Prostate gland (tissue), 2 donors: ENCODE measurements around the gene VASP. TPM values are rescaled to one million over a fixed set of nuclear protein-coding genes. Genes with fewer than 3 reads are reported as not detected.

Experiments used
- DNase-seq: peaks from one replicate; pipeline ENCODE4 v3.0.0-alpha.2; 2019; ENCODE audit warnings: low spot score
- H3K27ac ChIP-seq, 2 donors: fragments of 200-600 bp; sonication (generic); 2 replicates each; pipeline ENCODE4 v1.5.1; 2017 to 2019
- H3K27me3 ChIP-seq: fragments of 200-600 bp; sonication (generic); replicated peaks from 2 replicates; pipeline ENCODE4 v1.5.1; 2019; ENCODE audit not compliant: insufficient read depth
- H3K36me3 ChIP-seq, 2 donors: fragments of 200-600 bp; sonication (generic); 1 replicate in 1 of 2; 2 replicates in 1 of 2; pipeline versions ENCODE4 v1.5.1 to v1.8.1; 2017 to 2019
- H3K4me1 ChIP-seq: fragments of 200-600 bp; sonication (generic); replicated peaks from 2 replicates; pipeline ENCODE4 v1.5.1; 2019
- H3K4me3 ChIP-seq, 2 donors: fragments of 200-600 bp; sonication (generic); 2 replicates each; pipeline ENCODE4 v1.5.1; 2017 to 2019
- H3K9me3 ChIP-seq: fragments of 200-600 bp; sonication (generic); 2 replicates; pipeline ENCODE4 v1.5.1; 2017
- CTCF ChIP-seq, 4 experiments: fragments of 200-600 bp in 2 of 4; fragments of 450-650 bp in 2 of 4; sonication (generic) in 2 of 4; IDR thresholded peaks; 1 replicate in 3 of 4; 2 replicates in 1 of 4; pipeline ENCODE4 v1.5.1; 2016 to 2019; ENCODE audit warnings: antibody characterized with exemption in 4 of 4, mild to moderate bottlenecking in 2 of 4, moderate library complexity in 2 of 4
- POLR2A ChIP-seq: fragments of 450-650 bp; IDR thresholded peaks from one replicate; pipeline ENCODE4 v1.6.1; 2016; ENCODE audit warnings: antibody characterized with exemption, mild to moderate bottlenecking
- POLR2AphosphoS5 ChIP-seq: sonication (generic); formaldehyde crosslinking; IDR thresholded peaks from one replicate; pipeline ENCODE4 v1.6.1; 2017; ENCODE audit warnings: antibody characterized with exemption
- WGBS: methylation state at CpG from one replicate; pipeline ENCODE4 v1.1.5; 2018; 5-methylcytosine and 5-hydroxymethylcytosine counted together
- intact Hi-C: fragments of 100-400 bp; cut with DNase I; formaldehyde crosslinking; loops from one replicate; pipeline ENCODE4 v1.14.2; 2022
- total RNA-seq, 2 donors: library from RNA; depleted of rRNA; stranded (reverse); fragments of >200 nt; gene quantifications; one replicate each; pipeline ENCODE4 v1.1.0, GENCODE V29; 2016

The VASP gene
- total RNA-seq, 2 donors from 2014 or later = 82.7 to 119 TPM

GRCh38 chr19:45500918-45501729, 6.2 kb upstream of the VASP start:
- TF ChIP-seq POLR2AphosphoS5 (no peak), POLR2A (no peak), CTCF (IDR thresholded peaks at IDR 0.05) (no peak)
- intact Hi-C loops = no loop called here
- H3K9me3 ChIP-seq = no peaks in the 10 kb centered on the region
- no peak overlapping the region for H3K4me3 ChIP-seq
- H3K27me3 ChIP-seq = no peaks in the 10 kb centered on the region
- H3K4me1 ChIP-seq = no peaks in the 10 kb centered on the region
- no peaks in the 10 kb centered on the region for H3K36me3 ChIP-seq
- DNase-seq = no peak
- 82% methylated on average over 8 of the region's 8 CpGs for WGBS
- H3K27ac ChIP-seq = no peak overlapping the region

DNA sequence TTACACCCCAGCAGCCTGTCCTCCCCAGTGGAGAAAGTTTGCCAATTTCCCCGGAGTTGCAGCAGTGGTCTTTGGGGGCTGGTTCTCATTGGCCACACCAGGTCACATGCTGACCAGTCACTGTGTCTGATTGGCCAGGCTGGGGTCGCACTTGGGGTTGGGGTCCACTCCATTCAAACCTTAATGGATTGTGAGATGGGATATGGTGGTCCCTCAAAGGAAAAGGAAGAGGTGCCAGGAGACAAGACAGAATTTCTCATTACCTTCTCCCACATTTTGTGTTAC, 5.6 kb upstream of the VASP start:
- TF ChIP-seq CTCF (IDR thresholded peaks at IDR 0.05) (no peak), POLR2A (no peak), POLR2AphosphoS5 (no peak)
- Histone ChIP-seq H3K27ac (no peak overlapping the region), H3K4me3 (no peak overlapping the region), H3K4me1 (no peaks in the 10 kb centered on the region), H3K36me3 (no peaks in the 10 kb centered on the region), H3K9me3 (no peaks in the 10 kb centered on the region), H3K27me3 (no peaks in the 10 kb centered on the region)
- intact Hi-C loops = no loop called here
- no peak for DNase-seq
- 71% methylated on average over 2 of the region's 2 CpGs for WGBS

DNA sequence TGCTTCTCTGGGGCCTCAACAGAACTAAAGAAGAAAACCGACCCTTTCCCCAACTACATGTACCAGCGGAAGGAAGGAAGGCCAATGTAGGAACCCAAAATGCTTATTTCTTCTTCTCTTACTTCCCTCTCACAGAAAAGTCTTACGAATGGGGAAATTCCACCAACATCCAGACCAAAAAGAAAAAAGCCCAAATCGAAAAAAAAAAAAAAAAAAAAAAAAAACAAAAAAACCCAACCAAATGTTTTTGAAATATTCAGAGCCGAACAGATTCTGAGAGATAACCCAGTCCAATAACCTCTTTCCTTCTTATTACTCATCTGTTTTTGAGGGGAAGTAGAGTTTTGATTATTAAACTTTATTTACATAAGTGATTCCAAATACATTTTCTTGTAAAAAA, 5.2 kb upstream of the VASP start:
- Histone ChIP-seq H3K9me3 (no peaks in the 10 kb centered on the region), H3K4me1 (no peaks in the 10 kb centered on the region), H3K36me3 (no peaks in the 10 kb centered on the region), H3K27ac (no peak overlapping the region), H3K27me3 (no peaks in the 10 kb centered on the region), H3K4me3 (no peak overlapping the region)
- intact Hi-C loops = no loop called here
- DNase-seq = no peak
- 76% methylated on average over 5 of the region's 5 CpGs for WGBS
- TF ChIP-seq POLR2A (no peak), CTCF (IDR thresholded peaks at IDR 0.05) (no peak), POLR2AphosphoS5 (no peak)

DNA sequence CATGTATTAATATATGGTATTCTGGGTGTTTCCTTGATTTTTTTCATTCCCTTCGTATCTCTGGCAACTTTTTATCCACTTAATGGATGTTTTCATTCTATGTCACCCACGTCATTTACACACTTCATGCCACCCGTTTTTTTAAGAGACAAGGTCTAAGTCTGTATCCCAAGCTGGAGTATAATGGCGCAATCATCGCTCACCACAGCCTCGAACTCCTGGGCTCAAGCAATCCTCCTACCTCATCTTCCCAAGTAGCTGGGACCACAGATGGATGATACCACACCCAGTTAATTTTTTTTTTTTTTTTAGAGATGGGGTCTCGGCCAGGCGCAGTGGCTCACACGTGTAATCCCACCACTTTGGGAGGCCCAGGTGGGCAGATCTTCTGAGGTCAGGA, 3.4 kb upstream of the VASP start:
- Histone ChIP-seq H3K36me3 (no peaks in the 10 kb centered on the region), H3K27ac (no peak overlapping the region), H3K27me3 (no peaks in the 10 kb centered on the region), H3K9me3 (no peaks in the 10 kb centered on the region), H3K4me1 (no peaks in the 10 kb centered on the region), H3K4me3 (no peak overlapping the region)
- TF ChIP-seq CTCF (IDR thresholded peaks at IDR 0.05) (no peak), POLR2A (no peak), POLR2AphosphoS5 (no peak)
- no peak for DNase-seq
- WGBS = 88% methylated on average over 9 of the region's 9 CpGs
- intact Hi-C loops = no loop called here
